Neural progenitor cell (in vitro differentiated cells): ENCODE results near the gene PRF1.

ENCODE experiments used
- CTCF ChIP-seq: fragments of 200-600 bp; sonication (generic); IDR thresholded peaks from 2 replicates; pipeline ENCODE4 v1.5.1; 2017; ENCODE audit warnings: antibody characterized with exemption, mild to moderate bottlenecking
- EZH2 ChIP-seq: fragments of 200-600 bp; sonication (generic); IDR thresholded peaks from 2 replicates; pipeline ENCODE4 v1.6.1; 2017; ENCODE audit warnings: antibody characterized with exemption, mild to moderate bottlenecking, moderate library complexity
- EZH2phosphoT487 ChIP-seq: fragments of 200-600 bp; sonication (generic); IDR thresholded peaks from 2 replicates; pipeline ENCODE4 v1.6.1; 2017; ENCODE audit warnings: antibody characterized with exemption

GRCh38 chr10:70559861-70560260 is 42.7 kb downstream of the PRF1 start:
- TF ChIP-seq EZH2 (no peak), CTCF (no peak), EZH2phosphoT487 (no peak)
